Hepatocyte (in vitro differentiated cells): ENCODE measurements around the gene LPAR4. TPM values are rescaled to one million over a fixed set of nuclear protein-coding genes. Genes with fewer than 3 reads are reported as not detected.

ENCODE experiments used
- DNase-seq: peaks from one replicate; pipeline ENCODE4 v3.0.0-alpha.2; 2016; ENCODE audit warnings: low spot score
- H2AFZ ChIP-seq: fragments of 200-600 bp; sonication (generic); 2 replicates; pipeline ENCODE4 v1.6.0; 2016; ENCODE audit warnings: antibody characterized with exemption, mild to moderate bottlenecking
- H3K27ac ChIP-seq: fragments of 200-600 bp; sonication (generic); 2 replicates; pipeline ENCODE4 v1.5.1; 2016; ENCODE audit warnings: mild to moderate bottlenecking
- H3K27me3 ChIP-seq: fragments of 200-600 bp; sonication (generic); 2 replicates; pipeline ENCODE4 v1.6.1; 2016
- H3K36me3 ChIP-seq: fragments of 200-600 bp; sonication (generic); replicated peaks from 2 replicates; pipeline ENCODE4 v1.5.1; 2016; ENCODE audit warnings: low read depth; ENCODE audit not compliant: insufficient read depth
- H3K4me1 ChIP-seq: fragments of 200-600 bp; sonication (generic); 2 replicates; pipeline ENCODE4 v1.5.1; 2016; ENCODE audit warnings: mild to moderate bottlenecking, moderate library complexity; ENCODE audit not compliant: insufficient read depth
- H3K4me2 ChIP-seq: fragments of 200-600 bp; sonication (generic); 2 replicates; pipeline ENCODE4 v1.6.0; 2016
- H3K4me3 ChIP-seq: fragments of 200-600 bp; sonication (generic); 2 replicates; pipeline ENCODE4 v1.5.1; 2016; ENCODE audit warnings: mild to moderate bottlenecking
- H3K79me2 ChIP-seq: fragments of 200-600 bp; sonication (generic); 2 replicates; pipeline ENCODE4 v1.6.0; 2017; ENCODE audit warnings: mild to moderate bottlenecking
- H3K9me2 ChIP-seq: fragments of 200-600 bp; sonication (generic); replicated peaks from 2 replicates; pipeline ENCODE4 v1.6.0; 2017; ENCODE audit warnings: mild to moderate bottlenecking; ENCODE audit not compliant: insufficient read depth
- H3K9me3 ChIP-seq: fragments of 200-600 bp; sonication (generic); 2 replicates; pipeline ENCODE4 v1.5.1; 2016; ENCODE audit warnings: low read depth, mild to moderate bottlenecking
- H4K20me1 ChIP-seq: fragments of 200-600 bp; sonication (generic); 2 replicates; pipeline ENCODE4 v1.6.0; 2016; ENCODE audit warnings: mild to moderate bottlenecking; ENCODE audit not compliant: insufficient read depth, poor library complexity, severe bottlenecking
- CTCF ChIP-seq: fragments of 200-600 bp; sonication (generic); IDR thresholded peaks from 2 replicates; pipeline ENCODE4 v1.5.1; 2016; ENCODE audit warnings: antibody characterized with exemption, mild to moderate bottlenecking; ENCODE audit not compliant: poor library complexity
- EZH2 ChIP-seq: fragments of 200-600 bp; sonication (generic); IDR thresholded peaks from 2 replicates; pipeline ENCODE4 v1.6.1; 2016; ENCODE audit warnings: antibody characterized with exemption, mild to moderate bottlenecking, borderline replicate concordance
- EZH2phosphoT487 ChIP-seq: fragments of 200-600 bp; sonication (generic); IDR thresholded peaks from one replicate; pipeline ENCODE4 v1.6.1; 2018; ENCODE audit warnings: antibody characterized with exemption, mild to moderate bottlenecking, low read depth, moderate library complexity; ENCODE audit not compliant: unreplicated experiment, severe bottlenecking
- whole genome bisulfite sequencing: methylation state at CpG from one replicate; pipeline ENCODE4 v1.1.6; 2016; ENCODE audit warnings: low lambda C conversion rate; ENCODE audit errors: missing lambda C conversion rate; 5-methylcytosine and 5-hydroxymethylcytosine counted together
- polyA plus RNA-seq: library from polyadenylated mRNA; unstranded; fragments of >200 nt; fragmentation: Nextera tagmentation; extraction: Ambion mirVana; gene quantifications from 2 replicates; pipeline ENCODE4 v1.2.1, GENCODE V29; 2016
- total RNA-seq: library from RNA; depleted of rRNA; stranded (reverse); fragments of >200 nt; gene quantifications from 2 replicates; pipeline ENCODE4 v1.2.3, GENCODE V29; 2014

The LPAR4 gene
- 0.16 and 0.47 TPM in 2 replicates for total RNA-seq
- 0.23 TPM in 1 of 2 replicates, not detected in the other for polyA plus RNA-seq

GRCh38 chrX:78747489-78747888 lies at the start of gene LPAR4:
Gene LPAR4, plus strand, starts transcription at chrX:78747720. Its CDS starts 7,150 bp downstream, at chrX:78754870.
- TF ChIP-seq EZH2: no peak
- TF ChIP-seq CTCF: no peak
- no peak for TF ChIP-seq EZH2phosphoT487
- Histone ChIP-seq H2AFZ (peak within 1 kb of the TSS; percentile 53), H3K27ac (no peak within 1 kb of the TSS), H3K9me3 (no peaks in the 10 kb centered on the region), H3K9me2 (no peaks in the 10 kb centered on the region), H3K4me1 (no peaks in the 10 kb centered on the region), H4K20me1 (no peaks in the 10 kb centered on the region), H3K4me3 (no peak within 1 kb of the TSS), H3K79me2 (no peaks in the 10 kb centered on the region), H3K4me2 (peak within 1 kb of the TSS; percentile 67), H3K27me3 (no peaks in the 10 kb centered on the region), H3K36me3 (no peaks in the 10 kb centered on the region)
- WGBS: 42% methylated on average over 9 of the region's 9 CpGs
- DNase-seq: peak; percentile 35

- Histone ChIP-seq H4K20me1 (no peaks in the 10 kb centered on the region), H3K36me3 (no peaks in the 10 kb centered on the region), H3K4me1 (no peaks in the 10 kb centered on the region), H3K4me3 (no peak overlapping the region), H3K79me2 (no peaks in the 10 kb centered on the region), H3K9me2 (no peaks in the 10 kb centered on the region), H3K9me3 (no peaks in the 10 kb centered on the region), H3K27ac (no peak overlapping the region), H3K27me3 (no peaks in the 10 kb centered on the region), H2AFZ (no peak overlapping the region), H3K4me2 (no peak overlapping the region)
- no peak for DNase-seq
- WGBS: 50% methylated on average over 2 of the region's 2 CpGs
- TF ChIP-seq EZH2 (no peak), EZH2phosphoT487 (no peak), CTCF (no peak)
These were observed 41.4 kb upstream of the LPAR4 start for GRCh38 chrX:78706071-78706470.

- peak; percentile 9 for DNase-seq
- H2AFZ ChIP-seq: no peak overlapping the region
- H3K9me3 ChIP-seq: no peaks in the 10 kb centered on the region
- H3K4me1 ChIP-seq: no peaks in the 10 kb centered on the region
- H4K20me1 ChIP-seq: no peaks in the 10 kb centered on the region
- no peaks in the 10 kb centered on the region for H3K79me2 ChIP-seq
- 46% methylated on average over 2 of the region's 2 CpGs for WGBS
- H3K36me3 ChIP-seq: no peaks in the 10 kb centered on the region
- no peaks in the 10 kb centered on the region for H3K9me2 ChIP-seq
- TF ChIP-seq CTCF (peak; percentile 27), EZH2phosphoT487 (no peak)
- no peak overlapping the region for H3K4me3 ChIP-seq
- no peaks in the 10 kb centered on the region for H3K27me3 ChIP-seq
- no peak overlapping the region for H3K27ac ChIP-seq
- H3K4me2 ChIP-seq: no peak overlapping the region
These were observed 39.3 kb upstream of the LPAR4 start for GRCh38 chrX:78708262-78708661.

- WGBS: 57% methylated on average over 2 of the region's 2 CpGs
- Histone ChIP-seq H3K4me1 (no peaks in the 10 kb centered on the region), H2AFZ (no peak overlapping the region), H3K9me3 (no peaks in the 10 kb centered on the region), H3K4me3 (no peak overlapping the region), H3K27me3 (no peaks in the 10 kb centered on the region), H3K79me2 (no peaks in the 10 kb centered on the region), H3K36me3 (no peaks in the 10 kb centered on the region), H3K27ac (no peak overlapping the region), H3K9me2 (no peaks in the 10 kb centered on the region), H3K4me2 (no peak overlapping the region), H4K20me1 (no peaks in the 10 kb centered on the region)
- no peak for DNase-seq
- no peak for TF ChIP-seq CTCF
- no peak for TF ChIP-seq EZH2phosphoT487
- no peak for TF ChIP-seq EZH2
These were observed 38.7 kb upstream of the LPAR4 start for GRCh38 chrX:78708816-78709215.
